ENCODE results near the gene COTL1. TPM values are rescaled to one million over a fixed set of nuclear protein-coding genes. Genes with fewer than 3 reads are reported as not detected.
A peak's percentile ranks its signal among the peaks of the same experiment; 100 is the strongest.
"Not testable (repeated sequence)": the region's sequence is repeated elsewhere in the genome, so short reads cannot be mapped to it uniquely, and the experiment has no call there.

The COTL1 gene
- total RNA-seq, 1 donor from 2014 or later, result 487 TPM

GRCh38 chr16:84630446-84631152 is 12.7 kb upstream of the COTL1 start:
- H3K27me3 Mint-ChIP-seq, result no peaks in the 10 kb centered on the region
- H3K36me3 Mint-ChIP-seq (ENCODE audit: low read depth), result no peaks in the 10 kb centered on the region
- TF ChIP-seq, protein P1, sequence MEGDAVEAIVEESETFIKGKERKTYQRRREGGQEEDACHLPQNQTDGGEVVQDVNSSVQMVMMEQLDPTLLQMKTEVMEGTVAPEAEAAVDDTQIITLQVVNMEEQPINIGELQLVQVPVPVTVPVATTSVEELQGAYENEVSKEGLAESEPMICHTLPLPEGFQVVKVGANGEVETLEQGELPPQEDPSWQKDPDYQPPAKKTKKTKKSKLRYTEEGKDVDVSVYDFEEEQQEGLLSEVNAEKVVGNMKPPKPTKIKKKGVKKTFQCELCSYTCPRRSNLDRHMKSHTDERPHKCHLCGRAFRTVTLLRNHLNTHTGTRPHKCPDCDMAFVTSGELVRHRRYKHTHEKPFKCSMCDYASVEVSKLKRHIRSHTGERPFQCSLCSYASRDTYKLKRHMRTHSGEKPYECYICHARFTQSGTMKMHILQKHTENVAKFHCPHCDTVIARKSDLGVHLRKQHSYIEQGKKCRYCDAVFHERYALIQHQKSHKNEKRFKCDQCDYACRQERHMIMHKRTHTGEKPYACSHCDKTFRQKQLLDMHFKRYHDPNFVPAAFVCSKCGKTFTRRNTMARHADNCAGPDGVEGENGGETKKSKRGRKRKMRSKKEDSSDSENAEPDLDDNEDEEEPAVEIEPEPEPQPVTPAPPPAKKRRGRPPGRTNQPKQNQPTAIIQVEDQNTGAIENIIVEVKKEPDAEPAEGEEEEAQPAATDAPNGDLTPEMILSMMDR (IDR thresholded peaks at IDR 0.05), result no peak
- intact Hi-C loops (cut with micrococcal nuclease), result no loop called here
- ChIA-PET CTCF (interaction anchor here (0.6 kb wide), 1 partner anchor 1202 kb away, joined by 3 read pairs; no protein-coding TSS in a partner anchor), POLR2A (no interaction called here)
- H3K4me1 Mint-ChIP-seq, result peaks cover 27% of the 10 kb centered on the region
- DNase-seq, result no peak
- no peak overlapping the region for H3K4me3 Mint-ChIP-seq
- no peaks in the 10 kb centered on the region for H3K9me3 Mint-ChIP-seq
- ATAC-seq (ENCODE audit: low read depth), result no peak
- no peak overlapping the region for H3K27ac Mint-ChIP-seq

- H3K4me1 Mint-ChIP-seq, result peaks cover 27% of the 10 kb centered on the region
- H3K4me3 Mint-ChIP-seq, result no peak overlapping the region
- TF ChIP-seq, protein P1 (IDR thresholded peaks at IDR 0.05), result no peak
- ChIA-PET POLR2A (no interaction called here), CTCF (interaction anchor here (0.6 to 1.5 kb wide), 3 partner anchors 42 to 1202 kb away, joined by 3 read pairs; no protein-coding TSS in a partner anchor)
- H3K27me3 Mint-ChIP-seq, result no peaks in the 10 kb centered on the region
- H3K27ac Mint-ChIP-seq, result no peak overlapping the region
- DNase-seq (no peak), ATAC-seq (ENCODE audit: low read depth) (no peak)
- no peaks in the 10 kb centered on the region for H3K36me3 Mint-ChIP-seq (ENCODE audit: low read depth)
- intact Hi-C loops (cut with micrococcal nuclease), result no loop called here
- no peaks in the 10 kb centered on the region for H3K9me3 Mint-ChIP-seq
These were observed 12.1 kb upstream of the COTL1 start for GRCh38 chr16:84630009-84630408.

DNA sequence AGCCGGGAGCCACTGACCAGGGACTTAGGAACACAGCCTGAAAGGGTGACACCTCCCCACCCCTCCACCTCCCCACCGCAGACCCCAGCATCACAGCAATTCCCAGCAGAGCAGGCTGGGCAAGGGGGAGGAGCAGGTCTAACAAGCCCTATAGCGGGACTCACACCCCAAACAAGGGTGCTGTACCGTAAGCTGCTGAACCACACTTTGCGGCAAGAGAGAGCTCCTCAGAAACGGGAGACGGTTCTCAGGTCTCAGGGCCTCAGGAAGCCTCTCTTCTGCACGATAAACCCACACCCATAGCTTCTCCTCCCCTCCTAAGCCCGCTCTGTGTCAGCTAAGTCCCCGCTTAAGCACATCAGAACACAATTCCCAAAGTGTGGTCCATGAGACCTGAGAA is 11.7 kb upstream of the COTL1 start:
- Mint-ChIP-seq H3K27me3 (no peaks in the 10 kb centered on the region), H3K36me3 (ENCODE audit: low read depth) (no peaks in the 10 kb centered on the region), H3K4me3 (no peak overlapping the region), H3K27ac (no peak overlapping the region), H3K9me3 (no peaks in the 10 kb centered on the region), H3K4me1 (peaks cover 27% of the 10 kb centered on the region)
- TF ChIP-seq, protein P1 (IDR thresholded peaks at IDR 0.05), result no peak
- ChIA-PET POLR2A (no interaction called here), CTCF (interaction anchor here (1.0 to 1.5 kb wide), 3 partner anchors 43 to 97 kb away, joined by 3 read pairs; no protein-coding TSS in a partner anchor)
- intact Hi-C loops (cut with micrococcal nuclease), result no loop called here
- DNase-seq, result no peak
- ATAC-seq (ENCODE audit: low read depth), result no peak

DNA sequence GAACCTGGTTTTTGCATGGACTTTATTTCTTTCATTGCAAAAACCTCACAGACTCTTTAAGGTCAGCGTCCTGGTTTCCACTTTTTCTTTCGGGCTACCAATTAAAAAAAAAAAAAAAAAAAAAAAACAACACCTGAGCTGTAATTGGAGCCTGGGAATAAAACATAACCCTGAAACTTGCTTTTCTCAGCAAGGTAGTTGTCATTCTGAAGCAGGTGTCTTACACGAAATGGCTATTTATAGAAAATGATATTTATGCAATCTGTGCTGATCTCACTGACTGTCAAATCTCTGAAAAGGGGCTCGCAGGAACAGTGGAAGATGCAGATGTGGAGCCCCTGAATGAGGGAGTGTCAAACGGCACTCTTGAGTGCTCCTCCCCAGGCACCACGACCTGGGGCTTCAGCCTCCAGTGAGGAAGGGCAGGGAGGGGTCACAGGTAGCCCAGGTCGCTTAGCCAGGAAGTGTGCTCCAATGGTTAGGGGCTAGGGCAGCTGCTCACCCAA is 10.4 kb upstream of the COTL1 start:
- CTCF ChIA-PET, result interaction anchor here (1.4 kb wide), 1 partner anchor 97 kb away, joined by 3 read pairs; no protein-coding TSS in a partner anchor
- intact Hi-C loops (cut with micrococcal nuclease), result no loop called here
- no peaks in the 10 kb centered on the region for H3K36me3 Mint-ChIP-seq (ENCODE audit: low read depth)
- peak overlapping the region; percentile 18 for H3K27ac Mint-ChIP-seq
- H3K9me3 Mint-ChIP-seq, result no peaks in the 10 kb centered on the region
- no peaks in the 10 kb centered on the region for H3K27me3 Mint-ChIP-seq
- ATAC-seq (ENCODE audit: low read depth), result no peak
- H3K4me3 Mint-ChIP-seq, result no peak overlapping the region
- TF ChIP-seq, protein P1 (IDR thresholded peaks at IDR 0.05), result no peak
- H3K4me1 Mint-ChIP-seq, result peaks cover 27% of the 10 kb centered on the region
- DNase-seq, result no peak
- POLR2A ChIA-PET, result interaction anchor here (0.9 kb wide), 1 partner anchor 30 kb away, joined by 3 read pairs; no protein-coding TSS in a partner anchor

DNA sequence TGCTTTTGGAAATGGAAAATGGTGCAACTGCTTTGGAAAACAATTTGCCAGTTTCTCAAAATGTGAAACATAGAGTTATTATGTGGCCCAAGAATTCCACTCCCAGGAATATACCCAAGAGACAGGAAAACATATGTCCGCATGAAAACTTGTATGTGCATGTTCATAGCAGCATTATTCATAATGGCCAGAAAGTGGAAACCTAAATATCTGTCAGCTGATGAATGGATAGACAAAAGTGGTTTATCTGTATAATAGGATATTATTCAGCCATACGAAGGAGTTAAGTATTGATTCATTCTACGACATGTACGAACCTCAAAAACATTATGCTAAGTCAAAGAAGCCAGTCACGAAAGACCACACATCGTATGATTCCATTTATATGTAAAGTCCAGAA is 7.7 kb upstream of the COTL1 start:
- ChIA-PET POLR2A (no interaction called here), CTCF (interaction anchor here (5.2 kb wide), 1 partner anchor 115 kb away, joined by 166 read pairs; no protein-coding TSS in a partner anchor)
- Mint-ChIP-seq H3K4me3 (no peak overlapping the region), H3K27me3 (no peaks in the 10 kb centered on the region), H3K27ac (no peak overlapping the region), H3K9me3 (no peaks in the 10 kb centered on the region), H3K4me1 (peaks cover 30% of the 10 kb centered on the region), H3K36me3 (ENCODE audit: low read depth) (no peaks in the 10 kb centered on the region)
- no peak for DNase-seq
- intact Hi-C loops (cut with micrococcal nuclease), result no loop called here
- TF ChIP-seq, protein P1 (IDR thresholded peaks at IDR 0.05), result no peak
- no peak for ATAC-seq (ENCODE audit: low read depth)

GRCh38 chr16:84620913-84621312 is 3.0 kb upstream of the COTL1 start:
- ChIA-PET CTCF (interaction anchor here (0.7 to 5.4 kb wide), 15 partner anchors 20 to 434 kb away, joined by 3 to 166 read pairs (median 5); partner anchors contain the start of gene TAF1C), POLR2A (interaction anchor here (0.7 to 3.3 kb wide), 14 partner anchors 9 to 1300 kb away, joined by 3 to 26 read pairs (median 4); no protein-coding TSS in a partner anchor)
- Mint-ChIP-seq H3K36me3 (ENCODE audit: low read depth) (peaks cover 12% of the 10 kb centered on the region), H3K27ac (peak overlapping the region; percentile 62), H3K4me1 (peaks cover 48% of the 10 kb centered on the region)
- intact Hi-C loops (cut with micrococcal nuclease), result loop anchor here (5.0 kb wide), 2 partner anchors 36 to 466 kb away; no protein-coding TSS in a partner anchor
- not testable (repeated sequence) for DNase-seq; H3K9me3 Mint-ChIP-seq; H3K27me3 Mint-ChIP-seq; ATAC-seq (ENCODE audit: low read depth); H3K4me3 Mint-ChIP-seq
